Epithelial cell of esophagus (primary cell): ENCODE results near the gene WNT9A.

Experiments
- DNase-seq: peaks from one replicate; pipeline ENCODE4 v3.0.0; 2010; ENCODE audit warnings: low read depth
- H3K4me3 ChIP-seq: 2 replicates; pipeline ENCODE4 v1.5.1; 2011; ENCODE audit warnings: mild to moderate bottlenecking, low read length, control low read depth
- TF ChIP-seq, protein P1 (sequence below): IDR thresholded peaks from 2 replicates; pipeline ENCODE4 v1.5.1; 2011; ENCODE audit warnings: low read depth, mild to moderate bottlenecking, low read length, control low read depth, inconsistent platforms; ENCODE audit not compliant: insufficient read depth; ENCODE audit errors: missing control alignments

WNT9A gene

DNA sequence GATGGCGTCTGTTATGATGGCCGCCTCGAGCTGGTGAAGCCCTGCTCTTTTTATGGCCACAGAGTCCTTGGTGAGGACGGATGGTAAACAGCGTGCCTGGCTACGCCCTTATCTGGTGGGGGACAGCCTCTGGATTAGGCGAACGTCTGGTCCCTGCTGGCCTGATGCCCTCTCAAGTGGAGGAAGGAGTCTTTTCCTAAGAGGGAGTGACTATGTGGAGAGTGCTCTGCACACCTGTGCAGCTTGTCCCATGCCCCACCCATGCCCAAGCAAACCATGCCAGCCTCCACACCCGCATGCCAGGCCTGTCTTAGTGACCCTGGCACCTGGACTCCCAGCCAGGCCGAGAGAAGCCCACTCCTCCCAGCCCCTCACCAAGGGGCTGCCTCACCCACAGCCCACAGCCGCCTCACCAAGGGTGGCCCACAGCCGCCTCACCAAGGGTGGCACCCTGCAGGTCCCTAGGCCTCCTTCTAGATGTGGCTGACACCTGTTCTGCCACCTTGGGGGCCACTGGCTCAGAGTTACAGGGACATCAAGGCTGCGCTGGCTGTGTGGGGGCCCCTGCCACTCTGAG is 40.2 kb downstream of the WNT9A start:
- DNase-seq = no peak
- TF ChIP-seq, protein P1, sequence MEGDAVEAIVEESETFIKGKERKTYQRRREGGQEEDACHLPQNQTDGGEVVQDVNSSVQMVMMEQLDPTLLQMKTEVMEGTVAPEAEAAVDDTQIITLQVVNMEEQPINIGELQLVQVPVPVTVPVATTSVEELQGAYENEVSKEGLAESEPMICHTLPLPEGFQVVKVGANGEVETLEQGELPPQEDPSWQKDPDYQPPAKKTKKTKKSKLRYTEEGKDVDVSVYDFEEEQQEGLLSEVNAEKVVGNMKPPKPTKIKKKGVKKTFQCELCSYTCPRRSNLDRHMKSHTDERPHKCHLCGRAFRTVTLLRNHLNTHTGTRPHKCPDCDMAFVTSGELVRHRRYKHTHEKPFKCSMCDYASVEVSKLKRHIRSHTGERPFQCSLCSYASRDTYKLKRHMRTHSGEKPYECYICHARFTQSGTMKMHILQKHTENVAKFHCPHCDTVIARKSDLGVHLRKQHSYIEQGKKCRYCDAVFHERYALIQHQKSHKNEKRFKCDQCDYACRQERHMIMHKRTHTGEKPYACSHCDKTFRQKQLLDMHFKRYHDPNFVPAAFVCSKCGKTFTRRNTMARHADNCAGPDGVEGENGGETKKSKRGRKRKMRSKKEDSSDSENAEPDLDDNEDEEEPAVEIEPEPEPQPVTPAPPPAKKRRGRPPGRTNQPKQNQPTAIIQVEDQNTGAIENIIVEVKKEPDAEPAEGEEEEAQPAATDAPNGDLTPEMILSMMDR = no peak
- H3K4me3 ChIP-seq = no peak overlapping the region

DNA sequence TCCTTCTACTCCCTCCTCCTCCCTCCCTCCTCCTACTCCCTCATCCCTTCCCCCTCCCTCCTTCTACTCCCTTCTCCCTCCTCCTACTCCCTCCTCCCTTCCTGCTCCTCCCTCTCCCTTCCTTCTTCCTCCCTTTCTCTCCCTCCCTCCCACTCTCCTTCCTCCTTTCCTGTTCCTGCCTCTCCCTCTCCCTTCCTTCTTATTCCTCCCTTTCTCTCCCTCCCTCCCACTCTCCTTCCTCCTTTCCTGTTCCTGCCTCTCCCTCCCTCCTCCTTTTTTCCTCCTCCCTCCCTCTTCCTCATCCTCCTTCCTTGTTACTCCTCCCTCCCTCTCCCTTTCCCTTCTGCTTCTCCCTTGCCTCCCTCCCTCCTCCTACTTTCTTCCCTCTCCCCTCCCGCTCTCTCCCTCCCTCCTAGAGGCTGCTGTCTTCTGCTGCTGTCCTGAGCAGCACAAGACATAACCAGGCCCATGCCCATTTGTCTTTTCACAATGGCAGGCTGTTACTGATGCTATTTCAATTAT is 41.1 kb downstream of the WNT9A start:
- TF ChIP-seq, protein P1 = no peak
- DNase-seq = no peak
- no peak overlapping the region for H3K4me3 ChIP-seq

DNA sequence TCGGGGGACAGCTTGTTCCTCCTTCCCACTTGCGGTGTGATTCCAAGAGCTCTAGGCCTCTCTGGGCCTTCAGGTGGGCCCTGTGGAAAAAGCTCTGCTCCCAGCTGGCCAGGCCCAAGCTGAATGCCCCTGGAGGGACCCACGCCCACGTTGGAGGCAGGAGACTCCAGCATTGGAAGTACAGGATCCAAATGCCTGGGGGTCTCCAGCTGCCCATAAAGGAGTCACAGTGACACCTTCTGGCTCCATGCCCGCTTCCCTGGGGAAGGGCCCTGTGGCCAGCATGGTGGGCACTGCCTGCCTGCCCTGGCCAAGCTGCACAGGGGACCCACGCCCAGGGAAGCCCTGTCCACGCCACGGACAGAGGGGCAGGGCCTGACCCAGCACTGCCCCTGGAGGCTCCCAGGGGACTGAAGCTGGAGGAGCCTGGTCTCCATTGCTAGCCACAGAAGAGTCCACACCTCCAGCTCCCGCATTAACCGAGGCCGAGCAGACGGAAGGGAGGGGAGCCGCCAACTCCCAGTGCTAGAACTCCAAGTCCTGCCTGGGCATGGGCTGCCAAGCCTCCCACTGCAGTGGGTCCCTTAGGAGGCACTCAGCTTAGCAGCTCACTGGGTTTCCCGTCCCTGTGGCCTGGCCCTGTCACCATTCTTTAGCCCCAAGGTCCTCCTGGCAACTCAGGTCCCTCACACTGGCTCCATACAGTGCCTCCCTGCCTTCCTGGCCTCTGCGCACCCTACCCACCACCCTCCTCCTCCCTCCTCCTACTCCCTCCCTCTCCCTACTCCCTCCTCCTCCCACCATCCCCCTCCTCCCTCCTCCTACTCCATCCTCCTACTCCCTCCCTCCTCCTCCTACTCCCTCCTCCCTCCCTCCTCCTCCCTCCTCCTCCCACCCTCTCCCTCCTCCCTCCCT is 41.9 kb downstream of the WNT9A start:
- no peak overlapping the region for H3K4me3 ChIP-seq
- DNase-seq = no peak
- TF ChIP-seq, protein P1 = no peak

DNA sequence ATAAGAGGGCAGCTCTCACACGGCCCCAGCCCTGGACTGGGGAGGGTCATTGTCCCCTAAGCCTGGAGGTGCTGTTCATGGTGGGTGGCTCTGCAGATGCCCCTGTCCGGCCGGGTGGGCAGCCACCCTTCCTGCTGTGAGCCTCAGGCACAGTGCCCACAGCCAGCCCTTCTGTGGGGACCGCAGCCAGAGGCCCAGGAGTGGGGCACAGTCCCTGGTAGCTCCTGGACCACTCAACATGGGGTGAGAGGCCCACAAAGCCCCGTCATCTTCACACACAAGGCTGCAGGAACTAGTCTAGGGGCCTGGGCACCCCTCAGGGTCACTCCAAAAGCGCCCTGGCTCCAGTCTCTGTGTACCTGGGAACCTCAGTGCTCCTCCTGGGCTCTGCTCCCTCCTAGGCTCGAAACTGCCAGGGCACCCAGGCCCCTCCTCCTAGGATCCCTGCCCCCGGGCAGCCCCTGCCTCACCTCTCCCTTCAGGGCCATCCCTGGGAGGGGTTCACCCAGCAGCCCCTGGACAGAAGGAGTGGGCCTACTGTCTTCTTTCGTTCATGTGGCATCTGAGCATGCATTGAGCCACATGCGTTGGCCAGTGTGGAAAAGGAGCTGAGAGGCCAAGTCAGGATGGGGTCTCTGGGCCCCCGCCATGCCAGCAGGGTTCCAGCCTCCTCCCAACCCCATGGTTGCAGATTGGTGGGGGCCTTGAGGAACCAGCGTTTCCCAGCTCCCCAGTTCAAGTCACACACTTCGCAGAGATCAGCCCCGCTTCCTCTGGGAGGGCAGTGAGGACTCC is 43.0 kb downstream of the WNT9A start:
- H3K4me3 ChIP-seq = no peak overlapping the region
- TF ChIP-seq, protein P1 = no peak
- no peak for DNase-seq

DNA sequence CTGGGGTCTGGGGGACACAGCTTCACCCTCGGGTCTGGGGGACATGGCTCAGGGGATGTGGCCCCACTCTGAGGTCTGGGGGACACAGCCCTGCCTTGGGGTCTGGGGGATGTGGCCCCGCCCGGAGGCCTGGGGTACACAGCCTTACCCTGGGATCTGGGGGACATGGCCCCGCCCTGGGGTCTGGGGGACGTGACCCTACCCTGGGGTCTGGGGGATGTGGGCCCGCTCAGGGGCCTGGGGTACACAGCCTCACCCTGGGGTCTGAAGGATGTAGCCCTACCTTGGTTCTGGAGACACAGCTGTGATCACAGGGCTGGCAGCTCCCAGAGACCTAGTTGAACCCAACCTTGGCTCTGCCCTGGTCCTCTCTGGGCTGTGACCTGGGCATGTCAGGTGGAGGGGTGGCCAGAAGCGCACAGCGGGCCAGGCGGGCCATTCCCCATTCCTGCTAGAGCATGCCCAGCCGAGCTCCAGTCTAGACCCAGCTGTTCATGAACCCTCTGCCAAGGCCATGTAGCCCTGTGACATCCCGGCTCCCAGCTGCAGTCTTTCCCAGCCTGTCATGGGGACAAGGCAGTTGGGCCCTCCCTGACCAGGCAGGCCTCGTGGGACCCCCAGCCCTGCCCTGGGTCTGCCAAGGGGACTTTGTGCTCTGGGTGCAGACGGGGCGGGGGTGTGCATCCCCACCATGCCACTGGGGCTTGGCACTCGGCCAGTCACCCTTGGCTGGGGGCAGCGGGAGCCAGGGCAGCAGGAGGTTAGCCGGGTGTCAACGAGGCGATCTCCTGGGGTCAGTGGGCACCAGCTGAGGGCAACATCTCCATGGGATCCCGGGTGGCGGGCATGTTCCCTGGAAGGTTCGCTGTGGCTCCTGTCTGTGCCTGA is 43.9 kb downstream of the WNT9A start:
- DNase-seq = no peak
- TF ChIP-seq, protein P1 = no peak
- H3K4me3 ChIP-seq = no peak overlapping the region

DNA sequence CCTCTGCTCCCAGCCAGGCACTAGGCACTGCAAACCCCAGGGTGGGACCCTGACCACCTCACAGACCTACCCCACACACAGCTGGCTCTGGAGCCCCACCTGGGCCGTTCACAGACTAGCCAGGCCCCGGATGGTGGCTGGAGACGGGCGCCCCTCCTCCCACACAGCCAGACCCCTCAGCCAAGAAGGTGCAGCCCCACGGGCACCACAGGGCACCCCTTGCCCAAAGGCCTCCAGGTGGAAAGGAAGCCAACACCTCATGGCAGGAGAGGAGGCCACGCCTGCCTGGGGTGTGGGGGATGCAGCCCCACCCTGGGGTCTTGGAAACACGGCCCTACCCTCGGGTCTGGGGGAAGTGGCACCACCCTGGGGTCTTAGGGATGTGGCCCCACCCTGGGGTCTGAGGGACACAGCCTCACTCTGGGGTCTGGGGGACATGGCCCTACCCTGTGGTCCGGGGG is 44.6 kb downstream of the WNT9A start:
- no peak overlapping the region for H3K4me3 ChIP-seq
- TF ChIP-seq, protein P1 = no peak
- no peak for DNase-seq
